Measurements from ENCODE around the gene DAP3. TPM values are rescaled to one million over a fixed set of nuclear protein-coding genes. Genes with fewer than 3 reads are reported as not detected.
"Not testable (repeated sequence)": the region's sequence is repeated elsewhere in the genome, so short reads cannot be mapped to it uniquely, and the experiment has no call there.

The DAP3 gene
- total RNA-seq, 2 donors from 2014 or later = 139 to 151 TPM

- WGBS = 95% methylated on average over 13 of the region's 13 CpGs
- intact Hi-C loops (cut with DNase I) = no loop called here
- TF ChIP-seq POLR2A (IDR thresholded peaks at IDR 0.05) (no peak), POLR2AphosphoS5 (IDR thresholded peaks at IDR 0.05) (no peak), CTCF (IDR thresholded peaks at IDR 0.05) (no peak)
- peaks cover 5% of the 10 kb centered on the region for H3K4me1 ChIP-seq (replicated peaks)
- no peaks in the 10 kb centered on the region for H3K27me3 ChIP-seq (replicated peaks; ENCODE audit: insufficient read depth)
- no peak overlapping the region for H3K4me3 ChIP-seq
- H3K27ac ChIP-seq = no peak overlapping the region
- H3K9me3 ChIP-seq = no peaks in the 10 kb centered on the region
- DNase-seq (ENCODE audit: low spot score) = no peak
- H3K36me3 ChIP-seq = no peaks in the 10 kb centered on the region
These were observed 9.6 kb downstream of the DAP3 start for GRCh38 chr1:155698382-155699038.

DNA sequence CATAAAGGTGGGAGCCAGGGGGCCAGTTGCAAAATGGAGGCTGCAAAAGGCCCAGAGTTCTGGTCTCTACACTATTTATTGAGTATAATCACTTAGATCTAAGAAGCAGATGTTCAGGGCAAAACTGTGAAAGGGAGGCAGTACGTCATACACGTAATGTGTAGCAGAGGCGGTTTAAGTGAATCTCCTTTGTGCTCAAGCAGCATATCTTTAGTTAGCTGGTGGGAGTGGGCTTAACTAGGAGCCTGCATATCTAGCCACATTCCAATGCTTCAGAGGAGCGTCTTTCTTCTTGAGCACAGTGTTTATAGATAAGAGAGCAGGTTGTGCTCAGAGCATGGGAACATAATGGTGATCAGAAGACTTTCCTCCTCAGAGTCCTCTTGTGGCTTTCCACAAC is 10.2 kb downstream of the DAP3 start:
- H3K9me3 ChIP-seq; DNase-seq (ENCODE audit: low spot score); H3K4me3 ChIP-seq; intact Hi-C loops (cut with DNase I); H3K4me1 ChIP-seq (replicated peaks); H3K27me3 ChIP-seq (replicated peaks; ENCODE audit: insufficient read depth); H3K36me3 ChIP-seq; H3K27ac ChIP-seq: not testable (repeated sequence)
- WGBS = 89% methylated on average over 4 of the region's 4 CpGs

- H3K36me3 ChIP-seq; H3K27ac ChIP-seq; H3K27me3 ChIP-seq (replicated peaks; ENCODE audit: insufficient read depth); DNase-seq (ENCODE audit: low spot score); intact Hi-C loops (cut with DNase I); H3K9me3 ChIP-seq; H3K4me3 ChIP-seq; H3K4me1 ChIP-seq (replicated peaks): not testable (repeated sequence)
- 78% methylated on average over 2 of the region's 2 CpGs for WGBS
These were observed 12.8 kb downstream of the DAP3 start for GRCh38 chr1:155701675-155702074.

GRCh38 chr1:155703216-155703615 is 14.3 kb downstream of the DAP3 start:
- TF ChIP-seq POLR2AphosphoS5 (IDR thresholded peaks at IDR 0.05) = no peak
- TF ChIP-seq POLR2A (IDR thresholded peaks at IDR 0.05) = no peak
- TF ChIP-seq CTCF (IDR thresholded peaks at IDR 0.05) = no peak
- H3K27ac ChIP-seq = no peak overlapping the region

DNA sequence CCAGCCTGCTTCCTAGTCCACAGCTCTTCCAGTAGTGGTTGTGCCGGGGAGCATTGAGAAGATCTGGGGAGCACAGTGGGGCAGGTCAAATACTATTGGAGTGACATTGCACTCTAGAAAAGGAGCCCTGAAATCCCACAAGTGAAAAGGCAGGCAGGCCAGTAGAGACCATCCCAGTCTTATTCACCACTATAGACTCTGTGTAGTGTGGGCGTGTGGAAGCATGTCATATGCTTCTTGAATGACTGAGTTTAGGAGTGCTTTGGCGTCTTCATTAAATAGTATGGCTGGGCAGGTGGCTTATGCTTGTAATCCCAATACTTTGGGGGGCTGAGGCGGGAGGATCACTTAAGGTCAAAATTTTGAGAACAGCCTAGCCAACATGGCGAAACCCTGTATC is 15.5 kb downstream of the DAP3 start:
- H3K9me3 ChIP-seq; H3K4me3 ChIP-seq; H3K36me3 ChIP-seq; H3K27me3 ChIP-seq (replicated peaks; ENCODE audit: insufficient read depth); H3K4me1 ChIP-seq (replicated peaks); DNase-seq (ENCODE audit: low spot score); H3K27ac ChIP-seq; intact Hi-C loops (cut with DNase I): not testable (repeated sequence)
- WGBS = 89% methylated on average over 5 of the region's 5 CpGs

More at GRCh38 chr1:155703216-155703615, 14.3 kb downstream of the DAP3 start:
- Histone ChIP-seq H3K4me1 (replicated peaks) (no peaks in the 10 kb centered on the region), H3K9me3 (no peaks in the 10 kb centered on the region), H3K36me3 (no peaks in the 10 kb centered on the region), H3K4me3 (no peak overlapping the region), H3K27me3 (replicated peaks; ENCODE audit: insufficient read depth) (no peaks in the 10 kb centered on the region)
- no peak for DNase-seq (ENCODE audit: low spot score)
- intact Hi-C loops (cut with DNase I) = no loop called here
- WGBS = 91% methylated on average over 6 of the region's 6 CpGs

DNA sequence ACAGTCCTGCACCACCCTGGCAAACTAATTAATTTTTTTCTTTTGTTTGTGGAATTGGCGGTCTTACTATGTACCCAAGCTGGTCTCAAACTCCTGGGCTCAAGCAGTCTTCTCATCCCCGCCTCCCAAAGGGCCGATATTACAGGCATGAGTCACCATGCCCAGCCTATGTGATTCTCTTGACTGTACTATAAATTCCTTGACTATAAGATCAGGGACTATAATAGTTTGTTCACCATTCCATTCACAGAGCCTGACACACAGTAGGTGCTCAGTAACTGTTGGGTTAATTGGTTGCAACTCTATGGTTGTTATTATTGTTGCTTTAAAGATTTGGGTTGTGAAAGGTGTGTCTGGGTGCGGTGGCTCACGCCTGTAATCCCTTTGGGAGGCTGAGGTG is 17.2 kb downstream of the DAP3 start:
- Histone ChIP-seq H3K4me3 (no peak overlapping the region), H3K4me1 (replicated peaks) (no peaks in the 10 kb centered on the region), H3K27me3 (replicated peaks; ENCODE audit: insufficient read depth) (no peaks in the 10 kb centered on the region), H3K27ac (no peak overlapping the region), H3K9me3 (no peaks in the 10 kb centered on the region), H3K36me3 (no peaks in the 10 kb centered on the region)
- DNase-seq (ENCODE audit: low spot score) = no peak
- no peak for TF ChIP-seq CTCF (IDR thresholded peaks at IDR 0.05)
- intact Hi-C loops (cut with DNase I) = no loop called here
- 92% methylated on average over 5 of the region's 5 CpGs for WGBS

Measured in prostate gland (tissue), 2 donors.